Central memory CD8-positive, alpha-beta T cell (primary cell): ENCODE results near the gene DENND1B.

Experiments used
- ATAC-seq: fragments of 150-1000 bp; cut with Tn5 transposase; replicated peaks from 2 replicates; pipeline ENCODE4 v1.10.0; 2022; ENCODE audit warnings: mild to moderate bottlenecking, moderate FRiP score, moderate number of reproducible peaks; ENCODE audit not compliant: poor library complexity, severe bottlenecking; ENCODE audit errors: extremely low read depth
- DNase-seq, 2 donors: peaks; one replicate each; pipeline ENCODE4 v3.0.0; 2021; ENCODE audit warnings: low spot score in 2 of 2
- H3K27ac Mint-ChIP-seq: one replicate; pipeline ENCODE4 v1.8.0; 2022; ENCODE audit warnings: low read depth, mild to moderate bottlenecking, moderate library complexity, mixed read lengths
- H3K27me3 Mint-ChIP-seq: one replicate; pipeline ENCODE4 v1.8.0; 2022; ENCODE audit warnings: mixed read lengths
- H3K36me3 Mint-ChIP-seq: one replicate; pipeline ENCODE4 v1.8.0; 2022; ENCODE audit warnings: mild to moderate bottlenecking, moderate library complexity, mixed read lengths; ENCODE audit not compliant: insufficient read depth
- H3K4me1 Mint-ChIP-seq: one replicate; pipeline ENCODE4 v1.8.0; 2022; ENCODE audit warnings: mixed read lengths
- H3K4me3 Mint-ChIP-seq: one replicate; pipeline ENCODE4 v1.8.0; 2022; ENCODE audit warnings: mild to moderate bottlenecking, moderate library complexity, mixed read lengths
- H3K9me3 Mint-ChIP-seq: one replicate; pipeline ENCODE4 v1.8.0; 2022; ENCODE audit warnings: mixed read lengths

DENND1B gene

GRCh38 chr1:197686702-197687355 lies 88.5 kb downstream of the DENND1B start:
- peaks cover 35% of the 10 kb centered on the region for H3K4me1 Mint-ChIP-seq
- DNase-seq (no peak), ATAC-seq (no peak)
- no peaks in the 10 kb centered on the region for H3K27me3 Mint-ChIP-seq
- no peak overlapping the region for H3K27ac Mint-ChIP-seq
- H3K9me3 Mint-ChIP-seq: peaks cover 13% of the 10 kb centered on the region
- H3K4me3 Mint-ChIP-seq: no peak overlapping the region
- peaks cover 3% of the 10 kb centered on the region for H3K36me3 Mint-ChIP-seq

- ATAC-seq (no peak), DNase-seq (no peak)
- Mint-ChIP-seq H3K9me3 (peaks cover 13% of the 10 kb centered on the region), H3K4me1 (peaks cover 34% of the 10 kb centered on the region), H3K27ac (no peak overlapping the region), H3K27me3 (no peaks in the 10 kb centered on the region), H3K4me3 (no peak overlapping the region), H3K36me3 (peaks cover 3% of the 10 kb centered on the region)
These were observed 89.0 kb downstream of the DENND1B start for GRCh38 chr1:197686231-197686630.

DNA sequence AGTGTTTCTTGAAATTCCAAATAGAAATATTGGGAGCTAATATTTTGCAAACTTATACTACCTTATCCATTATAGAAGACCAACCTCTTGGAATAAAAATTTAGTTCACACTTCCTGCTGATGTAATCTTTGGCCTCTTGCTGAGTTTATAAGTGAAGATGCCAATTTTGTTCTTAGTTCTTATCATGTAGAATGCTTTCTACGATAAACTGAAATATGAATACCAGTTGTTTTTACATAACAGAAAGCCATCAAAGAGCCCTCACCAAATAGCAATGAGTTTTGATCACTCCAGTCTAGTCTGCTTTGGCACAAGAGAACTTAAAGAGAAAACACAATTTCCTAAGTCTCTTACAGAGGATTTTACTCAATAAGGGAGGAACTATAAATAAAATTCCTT lies 89.5 kb downstream of the DENND1B start:
- Mint-ChIP-seq H3K27ac (no peak overlapping the region), H3K27me3 (no peaks in the 10 kb centered on the region), H3K9me3 (peaks cover 13% of the 10 kb centered on the region), H3K4me3 (no peak overlapping the region), H3K4me1 (peaks cover 31% of the 10 kb centered on the region), H3K36me3 (peaks cover 3% of the 10 kb centered on the region)
- no peak for ATAC-seq
- no peak for DNase-seq

GRCh38 chr1:197683895-197684553 lies 91.3 kb downstream of the DENND1B start:
- Mint-ChIP-seq H3K4me1 (peaks cover 29% of the 10 kb centered on the region), H3K27ac (no peak overlapping the region), H3K27me3 (no peaks in the 10 kb centered on the region), H3K9me3 (peaks cover 11% of the 10 kb centered on the region), H3K4me3 (no peak overlapping the region), H3K36me3 (peaks cover 3% of the 10 kb centered on the region)
- no peak for DNase-seq
- ATAC-seq: no peak

- Mint-ChIP-seq H3K4me1 (peaks cover 26% of the 10 kb centered on the region), H3K4me3 (no peak overlapping the region), H3K36me3 (peaks cover 2% of the 10 kb centered on the region), H3K27ac (no peak overlapping the region), H3K9me3 (peaks cover 3% of the 10 kb centered on the region), H3K27me3 (no peaks in the 10 kb centered on the region)
- ATAC-seq (no peak), DNase-seq (no peak)
These were observed 92.0 kb downstream of the DENND1B start for GRCh38 chr1:197683280-197683679.

DNA sequence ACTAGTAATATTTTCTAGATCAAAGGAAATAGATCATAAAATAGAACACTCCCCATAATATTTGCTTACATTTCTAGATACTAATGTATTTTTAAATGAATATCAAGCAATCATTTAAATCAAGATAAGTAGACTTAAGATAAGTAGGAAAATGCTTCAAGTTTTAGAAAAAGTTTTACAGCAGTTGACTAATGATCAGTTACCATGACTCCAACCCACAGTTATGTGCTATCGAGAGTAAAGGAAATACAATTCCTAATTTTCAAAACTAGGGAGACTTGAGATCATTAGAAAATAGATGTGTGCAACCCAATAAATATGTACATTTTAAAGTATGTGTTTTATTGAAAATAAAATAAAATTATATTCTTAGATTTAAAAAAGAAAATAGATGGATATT lies 95.0 kb downstream of the DENND1B start:
- H3K27ac Mint-ChIP-seq: no peak overlapping the region
- peaks cover 40% of the 10 kb centered on the region for H3K4me1 Mint-ChIP-seq
- H3K9me3 Mint-ChIP-seq: no peaks in the 10 kb centered on the region
- H3K36me3 Mint-ChIP-seq: no peaks in the 10 kb centered on the region
- DNase-seq (no peak), ATAC-seq (no peak)
- H3K4me3 Mint-ChIP-seq: no peak overlapping the region
- H3K27me3 Mint-ChIP-seq: no peaks in the 10 kb centered on the region

DNA sequence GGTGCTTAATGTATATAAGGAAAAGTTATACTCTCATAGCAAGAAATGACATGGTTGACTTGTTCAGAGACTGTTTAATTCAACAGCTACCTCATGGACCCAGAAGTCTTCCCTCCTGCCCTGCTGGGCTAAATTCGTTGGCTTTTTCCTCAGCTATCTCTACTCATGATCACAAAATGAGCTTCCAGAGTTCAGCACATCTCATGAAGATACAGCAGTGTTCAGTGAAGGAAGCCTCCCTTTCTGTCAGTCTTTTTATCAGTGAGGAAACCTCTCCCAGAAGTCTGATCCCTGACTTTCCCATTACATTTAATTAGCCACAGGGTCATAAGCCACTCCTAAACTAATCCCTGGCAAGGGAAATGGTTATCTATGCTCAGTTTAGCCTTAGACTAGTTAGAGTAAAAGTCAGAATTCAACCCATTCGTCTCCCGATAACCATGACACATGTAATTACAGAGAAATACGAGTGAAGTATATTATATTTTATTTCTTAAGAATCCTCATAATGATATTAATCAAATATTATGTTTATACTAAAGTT lies 97.5 kb downstream of the DENND1B start:
- Mint-ChIP-seq H3K9me3 (no peaks in the 10 kb centered on the region), H3K4me1 (peaks cover 33% of the 10 kb centered on the region), H3K27ac (no peak overlapping the region), H3K27me3 (no peaks in the 10 kb centered on the region), H3K4me3 (no peak overlapping the region), H3K36me3 (no peaks in the 10 kb centered on the region)
- DNase-seq (no peak), ATAC-seq (no peak)

GRCh38 chr1:197677313-197677712 lies 98.0 kb downstream of the DENND1B start:
- H3K4me1 Mint-ChIP-seq: peaks cover 28% of the 10 kb centered on the region
- no peak overlapping the region for H3K27ac Mint-ChIP-seq

DNA sequence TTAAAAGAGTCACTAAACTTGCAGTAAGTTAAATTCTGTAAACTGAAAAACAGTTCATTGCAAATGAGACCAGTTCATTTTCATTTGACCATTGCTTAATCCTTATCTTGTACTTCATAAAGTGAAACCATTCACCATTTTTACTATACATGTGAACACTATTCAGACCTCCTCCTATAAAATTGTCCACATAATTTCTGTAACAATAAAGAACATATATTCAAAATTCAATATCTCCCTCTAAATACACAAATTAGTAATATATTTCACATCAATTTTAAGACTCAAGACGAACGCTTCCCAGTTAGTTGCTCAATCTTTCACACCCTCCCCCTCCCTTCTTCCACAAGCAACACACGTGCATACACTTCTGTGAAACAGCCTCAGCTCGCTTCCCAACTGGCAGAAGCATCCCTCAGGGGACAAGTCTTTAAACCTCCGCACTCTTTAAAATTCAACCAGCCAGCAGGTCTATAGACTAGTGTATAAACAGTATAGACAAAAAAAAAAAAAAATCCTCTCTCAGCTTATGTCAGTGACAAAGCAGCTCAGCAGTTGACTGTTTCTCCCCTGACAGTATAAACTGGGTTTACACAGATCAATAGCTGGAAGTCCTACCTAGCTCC lies 99.6 kb downstream of the DENND1B start:
- H3K27ac Mint-ChIP-seq: no peak overlapping the region
- DNase-seq: no peak

More at GRCh38 chr1:197677313-197677712, 98.0 kb downstream of the DENND1B start:
- DNase-seq: no peak
- H3K4me3 Mint-ChIP-seq: no peak overlapping the region
- ATAC-seq: no peak
- H3K27me3 Mint-ChIP-seq: no peaks in the 10 kb centered on the region
- H3K9me3 Mint-ChIP-seq: no peaks in the 10 kb centered on the region
- no peaks in the 10 kb centered on the region for H3K36me3 Mint-ChIP-seq

DNA sequence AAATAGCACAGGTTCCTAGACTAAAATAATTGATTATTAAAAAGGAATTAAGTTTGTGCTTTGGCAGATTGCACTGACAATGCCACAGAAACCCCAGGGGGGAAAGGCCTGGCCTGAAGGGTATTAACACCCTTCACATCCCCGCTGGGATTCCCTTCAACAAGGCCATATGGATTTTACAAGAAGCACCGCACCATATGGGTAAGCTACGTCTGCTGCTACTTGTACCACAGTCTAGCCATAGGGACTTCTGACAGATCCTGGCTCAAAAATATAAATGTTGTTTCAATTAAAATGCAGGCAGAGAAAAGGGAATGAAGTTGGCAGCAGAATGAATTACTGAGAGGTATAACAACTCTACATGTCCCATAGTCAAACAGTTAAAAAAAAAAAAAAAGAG lies 101.0 kb downstream of the DENND1B start:
- DNase-seq (no peak), ATAC-seq (no peak)
- Mint-ChIP-seq H3K4me3 (no peak overlapping the region), H3K36me3 (no peaks in the 10 kb centered on the region), H3K9me3 (no peaks in the 10 kb centered on the region), H3K27ac (no peak overlapping the region), H3K27me3 (no peaks in the 10 kb centered on the region), H3K4me1 (peaks cover 20% of the 10 kb centered on the region)

More for the DNA sequence above, 99.6 kb downstream of the DENND1B start:
- Mint-ChIP-seq H3K27me3 (no peaks in the 10 kb centered on the region), H3K4me1 (peaks cover 20% of the 10 kb centered on the region), H3K36me3 (no peaks in the 10 kb centered on the region), H3K9me3 (no peaks in the 10 kb centered on the region), H3K4me3 (no peak overlapping the region)
- no peak for ATAC-seq

DNA sequence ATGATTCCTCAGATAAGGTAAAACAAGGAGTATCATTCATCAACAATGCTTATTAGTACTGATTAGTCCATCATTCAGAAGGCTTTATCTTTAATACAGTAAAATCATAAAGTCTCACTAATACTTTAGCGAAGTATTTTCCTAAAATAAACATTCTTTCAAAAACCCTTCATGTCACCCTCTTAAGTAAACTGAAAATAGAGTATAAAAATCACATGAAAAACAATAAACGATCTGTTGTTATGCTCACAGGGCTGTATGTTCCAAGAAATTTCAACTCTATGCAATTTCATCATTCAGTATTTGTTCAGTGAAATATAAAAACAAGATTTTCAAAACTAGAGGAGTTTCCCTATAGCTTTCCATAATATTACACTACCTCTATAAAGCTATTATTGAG lies 102.0 kb downstream of the DENND1B start:
- peaks cover 20% of the 10 kb centered on the region for H3K4me1 Mint-ChIP-seq
- no peak for DNase-seq
- H3K36me3 Mint-ChIP-seq: no peaks in the 10 kb centered on the region
- H3K4me3 Mint-ChIP-seq: no peak overlapping the region
- no peaks in the 10 kb centered on the region for H3K9me3 Mint-ChIP-seq
- no peak for ATAC-seq
- no peaks in the 10 kb centered on the region for H3K27me3 Mint-ChIP-seq
- no peak overlapping the region for H3K27ac Mint-ChIP-seq

DNA sequence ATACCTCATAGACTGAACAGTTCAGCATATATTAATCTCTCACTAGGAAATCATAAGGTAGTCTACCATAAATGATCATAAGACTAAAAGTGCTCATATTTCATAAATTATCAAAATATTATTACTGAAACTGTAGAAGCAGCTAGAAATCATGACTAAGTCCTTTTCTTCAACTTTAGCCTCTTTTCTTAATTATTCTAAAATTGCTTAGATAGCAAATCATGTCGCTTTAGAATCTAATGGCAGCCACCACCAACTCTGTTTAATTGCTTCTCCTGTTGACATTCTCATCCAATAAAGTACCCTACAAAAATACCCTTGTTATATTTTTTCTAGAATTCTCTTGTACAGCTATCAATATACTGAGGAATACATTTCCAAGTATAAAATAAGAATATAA lies 102.9 kb downstream of the DENND1B start:
- Mint-ChIP-seq H3K9me3 (no peaks in the 10 kb centered on the region), H3K27ac (no peak overlapping the region), H3K36me3 (no peaks in the 10 kb centered on the region), H3K4me1 (peaks cover 17% of the 10 kb centered on the region), H3K27me3 (no peaks in the 10 kb centered on the region), H3K4me3 (no peak overlapping the region)
- DNase-seq (no peak), ATAC-seq (no peak)

DNA sequence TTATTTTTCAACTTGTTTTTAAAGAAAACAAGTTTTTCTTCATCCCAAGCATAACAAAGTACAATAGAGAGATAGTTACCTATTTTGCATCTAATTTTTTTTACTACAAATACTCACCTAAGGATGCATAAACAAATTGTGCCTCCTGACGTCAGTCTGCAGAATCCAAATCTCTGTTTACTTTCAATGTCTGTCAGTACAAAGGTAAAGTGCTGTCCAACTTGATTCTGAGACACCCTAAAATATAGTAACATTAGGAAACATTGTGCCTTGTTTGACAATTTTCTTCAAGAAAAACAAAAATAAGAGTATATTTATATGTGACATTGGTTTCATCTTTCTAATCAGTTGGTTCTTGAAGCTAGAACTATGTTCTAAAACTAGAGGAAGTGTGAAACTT lies 103.4 kb downstream of the DENND1B start:
- Mint-ChIP-seq H3K36me3 (peaks cover under 1% of the 10 kb centered on the region), H3K9me3 (no peaks in the 10 kb centered on the region), H3K4me3 (no peak overlapping the region), H3K27me3 (no peaks in the 10 kb centered on the region), H3K27ac (no peak overlapping the region), H3K4me1 (peaks cover 12% of the 10 kb centered on the region)
- DNase-seq: no peak
- no peak for ATAC-seq
